GM23248 (cell line): ENCODE measurements around the gene NEDD4L. TPM values are rescaled to one million over a fixed set of nuclear protein-coding genes. Genes with fewer than 3 reads are reported as not detected.

ENCODE experiments used
- DNase-seq: peaks from one replicate; pipeline ENCODE4 v3.0.0-alpha.2; 2015
- H2AFZ ChIP-seq: fragments of 200-600 bp; sonication (generic); 2 replicates; pipeline ENCODE4 v1.6.1; 2016; ENCODE audit warnings: antibody characterized with exemption
- H3F3A ChIP-seq: fragments of 200-600 bp; sonication (generic); 2 replicates; pipeline ENCODE4 v1.6.1; 2016; ENCODE audit warnings: mild to moderate bottlenecking, antibody characterized with exemption, mixed run types; ENCODE audit not compliant: insufficient read depth
- H3K27ac ChIP-seq: fragments of 200-600 bp; sonication (generic); 2 replicates; pipeline ENCODE4 v1.5.1; 2016; ENCODE audit warnings: mild to moderate bottlenecking
- H3K27me3 ChIP-seq: fragments of 200-600 bp; sonication (generic); replicated peaks from 2 replicates; pipeline ENCODE4 v1.6.1; 2016; ENCODE audit warnings: mild to moderate bottlenecking; ENCODE audit not compliant: insufficient read depth
- H3K36me3 ChIP-seq: fragments of 200-600 bp; sonication (generic); 2 replicates; pipeline ENCODE4 v1.6.1; 2016; ENCODE audit warnings: low read depth, mild to moderate bottlenecking
- H3K4me1 ChIP-seq: fragments of 200-600 bp; sonication (generic); 2 replicates; pipeline ENCODE4 v1.6.1; 2016; ENCODE audit warnings: mild to moderate bottlenecking; ENCODE audit not compliant: insufficient read depth
- H3K4me2 ChIP-seq: fragments of 200-600 bp; sonication (generic); one replicate; pipeline ENCODE4 v1.6.1; 2016; ENCODE audit warnings: mild to moderate bottlenecking; ENCODE audit not compliant: unreplicated experiment
- H3K4me3 ChIP-seq: fragments of 200-600 bp; sonication (generic); 2 replicates; pipeline ENCODE4 v1.5.1; 2016; ENCODE audit warnings: mild to moderate bottlenecking
- H3K79me2 ChIP-seq: fragments of 200-600 bp; sonication (generic); 2 replicates; pipeline ENCODE4 v1.6.1; 2016; ENCODE audit warnings: mild to moderate bottlenecking; ENCODE audit not compliant: insufficient read depth
- H3K9ac ChIP-seq: fragments of 200-600 bp; sonication (generic); 2 replicates; pipeline ENCODE4 v1.6.1; 2016; ENCODE audit warnings: mild to moderate bottlenecking
- H3K9me2 ChIP-seq: fragments of 200-600 bp; sonication (generic); 2 replicates; pipeline ENCODE4 v1.6.1; 2016; ENCODE audit warnings: mixed run types, mild to moderate bottlenecking, moderate library complexity; ENCODE audit not compliant: insufficient read depth
- H3K9me3 ChIP-seq: fragments of 200-600 bp; sonication (generic); one replicate; pipeline ENCODE4 v1.6.1; 2017; ENCODE audit warnings: low read depth
- H4K20me1 ChIP-seq: fragments of 200-600 bp; sonication (generic); 2 replicates; pipeline ENCODE4 v1.6.0; 2016; ENCODE audit not compliant: insufficient read depth
- EZH2 ChIP-seq: fragments of 200-600 bp; sonication (generic); IDR thresholded peaks from 2 replicates; pipeline ENCODE4 v1.6.1; 2018; ENCODE audit warnings: antibody characterized with exemption, mild to moderate bottlenecking; ENCODE audit not compliant: insufficient read depth, poor library complexity, severe bottlenecking
- EZH2phosphoT487 ChIP-seq: fragments of 200-600 bp; sonication (generic); IDR thresholded peaks from 2 replicates; pipeline ENCODE4 v1.6.1; 2018; ENCODE audit warnings: antibody characterized with exemption, moderate library complexity, mild to moderate bottlenecking, low read depth; ENCODE audit not compliant: insufficient read depth
- WGBS, 2 experiments: methylation state at CpG; one replicate each; pipeline ENCODE4 v1.1.6; 2015 to 2017; ENCODE audit warnings: low lambda C conversion rate in 2 of 2, low coverage in 1 of 2; ENCODE audit errors: missing lambda C conversion rate in 2 of 2; 5-methylcytosine and 5-hydroxymethylcytosine counted together
- in situ Hi-C: fragments of 300-500 bp; cut with MboI; formaldehyde crosslinking; loops from 2 replicates; pipeline ENCODE4 v1.15.0; 2020
- polyA plus RNA-seq: library from polyadenylated mRNA; unstranded; fragments of >200 nt; fragmentation: Nextera tagmentation; extraction: Ambion mirVana; gene quantifications from 2 replicates; pipeline ENCODE4 v1.2.1, GENCODE V29; 2016
- total RNA-seq: library from RNA; depleted of rRNA; stranded (reverse); fragments of >200 nt; shearing (Covaris generic); gene quantifications from 2 replicates; pipeline ENCODE4 v1.2.3, GENCODE V29; 2014

NEDD4L gene
- total and polyA plus RNA-seq, 2 experiments from 2014 or later: 3.7 to 6.1 TPM

DNA sequence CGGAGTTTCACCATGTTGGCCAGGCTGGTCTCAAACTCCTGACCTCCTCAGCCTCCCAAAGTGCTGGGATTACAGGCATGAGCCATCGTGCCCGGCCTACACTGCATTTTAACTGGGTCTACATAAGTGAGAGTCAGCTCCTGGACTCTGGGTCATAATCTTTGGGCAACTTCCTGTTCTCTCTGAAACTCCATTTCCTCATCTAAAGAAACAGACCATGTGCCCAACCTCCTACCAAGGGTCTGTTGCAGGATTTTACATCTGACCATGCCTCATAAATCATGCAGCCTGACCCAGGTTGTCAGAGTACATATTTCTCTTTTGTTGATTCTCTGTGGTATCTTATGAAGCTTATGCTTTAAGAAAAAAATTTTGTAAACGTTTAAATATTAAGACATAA lies 304.5 kb downstream of the NEDD4L start:
- WGBS, 2 experiments: 86 to 88% methylated on average over 4 of the region's 4 CpGs
- H2AFZ ChIP-seq: no peak overlapping the region
- no peak for DNase-seq
- H3K27me3 ChIP-seq: no peaks in the 10 kb centered on the region
- H3K4me2 ChIP-seq: no peak overlapping the region
- H3K27ac ChIP-seq: no peak overlapping the region
- H3K4me3 ChIP-seq: no peak overlapping the region
- no peaks in the 10 kb centered on the region for H3K79me2 ChIP-seq
- no peaks in the 10 kb centered on the region for H3K4me1 ChIP-seq
- H3K9me3 ChIP-seq: no peaks in the 10 kb centered on the region
- no peaks in the 10 kb centered on the region for H3F3A ChIP-seq
- H4K20me1 ChIP-seq: no peaks in the 10 kb centered on the region
- TF ChIP-seq EZH2phosphoT487 (no peak), EZH2 (no peak)
- no peaks in the 10 kb centered on the region for H3K36me3 ChIP-seq
- H3K9me2 ChIP-seq: no peaks in the 10 kb centered on the region
- no peak overlapping the region for H3K9ac ChIP-seq
- in situ Hi-C loops: no loop called here

DNA sequence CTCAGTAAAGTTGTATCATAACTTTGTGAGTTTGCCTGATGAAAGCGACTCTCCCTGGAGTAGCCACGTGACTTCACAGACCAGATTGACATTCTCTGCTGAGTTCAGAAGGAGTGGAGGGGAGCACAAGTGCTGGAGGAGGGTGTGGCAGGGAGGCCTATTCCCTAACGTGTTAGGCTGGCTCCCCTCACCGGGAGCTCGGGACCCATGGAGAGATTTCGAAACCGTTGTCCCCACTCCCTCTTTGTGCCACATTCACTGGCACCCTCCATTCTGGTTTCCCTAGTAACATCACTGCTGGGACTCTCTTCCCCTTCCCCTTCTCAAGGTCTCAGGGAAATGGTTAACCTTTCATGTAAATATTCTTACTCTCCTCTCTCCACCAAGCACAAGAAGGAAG lies 304.9 kb downstream of the NEDD4L start:
- Histone ChIP-seq H4K20me1 (no peaks in the 10 kb centered on the region), H3K4me1 (no peaks in the 10 kb centered on the region), H3K9me2 (no peaks in the 10 kb centered on the region), H3F3A (no peaks in the 10 kb centered on the region), H3K4me3 (no peak overlapping the region), H3K27ac (no peak overlapping the region), H2AFZ (no peak overlapping the region), H3K9me3 (no peaks in the 10 kb centered on the region), H3K9ac (no peak overlapping the region), H3K79me2 (no peaks in the 10 kb centered on the region), H3K4me2 (no peak overlapping the region), H3K27me3 (no peaks in the 10 kb centered on the region), H3K36me3 (no peaks in the 10 kb centered on the region)
- no peak for TF ChIP-seq EZH2
- TF ChIP-seq EZH2phosphoT487: no peak
- DNase-seq: no peak
- WGBS, 2 experiments: 78 to 86% methylated on average over 6 to 7 of the region's 7 CpGs
- in situ Hi-C loops: no loop called here

DNA sequence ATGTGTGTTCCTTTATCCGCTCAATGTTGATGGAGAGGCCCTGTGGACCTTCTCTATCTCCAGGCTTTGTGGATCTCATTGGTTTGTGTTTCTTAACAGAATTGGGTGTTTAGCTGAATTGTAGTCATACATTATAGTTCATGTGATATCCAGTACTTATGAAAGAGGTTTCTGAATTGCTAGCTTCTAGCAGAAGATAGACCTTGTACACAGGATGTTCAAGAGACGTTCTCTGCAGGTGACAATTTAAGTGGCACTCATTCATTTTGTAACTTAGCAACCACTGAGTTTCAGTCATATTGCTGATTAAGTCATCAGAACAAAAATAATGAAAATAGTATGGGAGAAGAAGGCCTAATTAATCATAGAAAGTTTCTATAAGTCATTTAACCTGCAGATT lies 305.6 kb downstream of the NEDD4L start:
- Histone ChIP-seq H3K27ac (no peak overlapping the region), H2AFZ (no peak overlapping the region), H3F3A (no peaks in the 10 kb centered on the region), H3K9ac (no peak overlapping the region), H3K27me3 (no peaks in the 10 kb centered on the region), H3K36me3 (no peaks in the 10 kb centered on the region), H3K79me2 (no peaks in the 10 kb centered on the region), H3K4me3 (no peak overlapping the region), H3K4me2 (no peak overlapping the region), H3K4me1 (no peaks in the 10 kb centered on the region), H3K9me2 (no peaks in the 10 kb centered on the region), H4K20me1 (no peaks in the 10 kb centered on the region), H3K9me3 (no peaks in the 10 kb centered on the region)
- DNase-seq: no peak
- TF ChIP-seq EZH2phosphoT487: no peak
- WGBS, 2 experiments: 94 to 96% methylated on average over 2 of the region's 2 CpGs
- in situ Hi-C loops: no loop called here

DNA sequence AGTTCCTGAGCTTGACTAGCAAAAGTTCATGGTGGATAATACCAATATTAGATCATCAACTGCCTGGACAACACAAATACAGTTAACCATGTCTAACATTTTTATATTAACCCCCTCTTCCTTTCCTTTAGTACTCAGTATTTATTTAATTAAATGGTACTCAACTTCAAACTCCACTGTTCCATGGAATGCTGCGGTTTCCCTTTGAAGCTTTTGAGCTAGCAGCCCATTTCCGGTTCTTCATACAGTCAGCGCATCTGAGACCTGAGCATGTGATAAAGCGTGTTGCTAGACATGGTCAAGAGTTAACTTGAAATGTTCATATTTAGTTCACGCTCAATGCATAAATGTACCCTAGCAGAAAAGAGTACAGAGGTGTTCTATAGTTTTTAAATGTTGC lies 306.5 kb downstream of the NEDD4L start:
- Histone ChIP-seq H3F3A (no peaks in the 10 kb centered on the region), H3K79me2 (no peaks in the 10 kb centered on the region), H3K9me3 (no peaks in the 10 kb centered on the region), H3K9me2 (no peaks in the 10 kb centered on the region), H2AFZ (no peak overlapping the region), H3K9ac (no peak overlapping the region), H3K4me2 (no peak overlapping the region), H3K36me3 (no peaks in the 10 kb centered on the region), H3K4me3 (no peak overlapping the region), H3K27ac (no peak overlapping the region), H3K4me1 (no peaks in the 10 kb centered on the region), H3K27me3 (no peaks in the 10 kb centered on the region), H4K20me1 (no peaks in the 10 kb centered on the region)
- WGBS, 2 experiments: 93 to 97% methylated on average over 5 of the region's 5 CpGs
- no peak for DNase-seq
- no peak for TF ChIP-seq EZH2
- TF ChIP-seq EZH2phosphoT487: no peak
- in situ Hi-C loops: no loop called here

DNA sequence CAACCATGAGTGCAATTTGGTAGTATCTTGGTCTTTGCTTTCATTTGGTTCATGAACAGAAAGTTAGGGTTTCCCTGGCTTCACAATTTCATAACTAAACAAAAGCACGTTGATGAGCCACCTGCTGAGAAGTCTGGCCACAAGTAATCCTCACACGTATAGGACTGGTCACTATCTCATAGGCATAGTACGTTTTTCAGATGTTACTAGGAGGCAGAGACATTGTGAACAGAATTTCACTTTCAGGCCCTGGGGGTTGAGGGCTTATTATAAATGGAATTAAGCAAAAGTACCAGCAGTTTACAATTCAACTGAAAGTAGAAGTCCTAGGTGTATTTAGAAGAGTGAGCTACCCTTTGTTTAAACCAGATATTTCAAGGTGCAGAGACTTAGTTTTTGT lies 307.8 kb downstream of the NEDD4L start:
- Histone ChIP-seq H3K9me3 (no peaks in the 10 kb centered on the region), H2AFZ (no peak overlapping the region), H3K27ac (no peak overlapping the region), H3K4me1 (no peaks in the 10 kb centered on the region), H3K9ac (no peak overlapping the region), H3F3A (no peaks in the 10 kb centered on the region), H3K36me3 (no peaks in the 10 kb centered on the region), H3K9me2 (no peaks in the 10 kb centered on the region), H3K4me3 (no peak overlapping the region), H3K27me3 (no peaks in the 10 kb centered on the region), H3K79me2 (no peaks in the 10 kb centered on the region), H4K20me1 (no peaks in the 10 kb centered on the region), H3K4me2 (no peak overlapping the region)
- TF ChIP-seq EZH2phosphoT487: no peak
- TF ChIP-seq EZH2: no peak
- 73 to 76% methylated on average over 3 of the region's 3 CpGs for WGBS, 2 experiments
- in situ Hi-C loops: no loop called here
- DNase-seq: no peak
